T-helper 1 cell (primary cell): Measurements from ENCODE around the gene PJVK.

Experiments used
- DNase-seq, 5 donors: peaks; one replicate each; pipeline ENCODE4 v3.0.0-alpha.2; 2012 to 2020

PJVK gene

DNA sequence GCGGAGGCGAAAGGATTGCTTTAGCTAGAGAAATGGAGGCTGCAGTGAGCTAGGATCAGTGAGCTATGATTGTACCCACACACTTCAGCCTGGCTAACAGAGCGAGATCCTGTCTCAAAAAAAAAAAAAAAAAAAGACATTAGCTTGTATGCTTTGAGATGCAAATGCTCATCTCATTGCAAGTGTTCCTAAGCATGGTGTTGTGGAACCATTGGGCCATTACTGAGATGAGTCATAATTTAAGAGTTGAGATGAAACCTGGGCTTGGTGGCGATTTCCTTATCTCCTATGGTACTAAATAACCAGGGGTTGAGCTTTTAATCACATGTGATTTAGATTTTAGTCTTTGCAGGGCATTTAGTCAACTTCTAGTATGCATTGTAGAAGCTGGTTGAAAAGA is 31.3 kb downstream of the PJVK start:
- DNase-seq: peak in 1 of 5 donors; percentile 41

GRCh38 chr2:178484245-178485041 is 33.3 kb downstream of the PJVK start:
- DNase-seq: no peak

GRCh38 chr2:178485356-178485755 is 34.2 kb downstream of the PJVK start:
- DNase-seq: no peak

DNA sequence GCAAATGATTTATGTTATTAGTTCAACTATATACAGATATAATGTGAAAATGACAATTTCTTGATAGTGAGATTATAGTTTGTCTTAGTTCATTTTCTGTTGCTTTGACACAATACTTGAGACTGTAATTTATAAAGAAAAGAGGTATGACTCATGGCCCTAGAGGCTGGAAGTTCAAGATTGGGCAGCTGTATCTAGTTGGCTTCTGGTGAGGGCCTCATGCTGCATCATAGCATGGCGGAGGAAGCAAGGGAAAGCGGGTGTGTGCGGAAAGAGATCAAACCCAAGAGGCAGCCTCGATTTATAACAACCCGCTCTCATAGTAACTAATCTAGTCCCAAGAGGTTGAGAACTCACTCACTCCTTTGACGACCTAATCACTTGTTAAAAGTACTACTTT is 40.4 kb downstream of the PJVK start:
- DNase-seq: no peak

DNA sequence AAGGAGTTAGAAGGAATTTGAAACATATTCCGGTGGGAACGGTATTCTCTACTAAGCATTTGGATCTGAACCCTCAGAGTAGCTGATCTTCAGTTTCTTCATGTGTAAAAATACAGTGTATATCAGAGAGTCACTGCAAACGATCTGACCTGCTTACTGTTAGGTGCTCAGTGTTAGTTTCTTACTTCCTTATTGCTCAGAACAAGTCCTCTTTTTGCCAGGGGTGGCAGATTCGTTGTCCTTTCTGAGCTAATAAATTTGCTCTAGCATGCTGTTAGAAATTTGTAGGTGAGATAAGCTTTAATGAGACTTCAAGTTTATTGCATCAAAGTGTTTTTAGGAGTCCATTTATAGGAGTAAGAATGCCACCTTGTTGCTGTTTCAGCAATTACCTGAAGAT is 44.9 kb downstream of the PJVK start:
- DNase-seq: no peak

DNA sequence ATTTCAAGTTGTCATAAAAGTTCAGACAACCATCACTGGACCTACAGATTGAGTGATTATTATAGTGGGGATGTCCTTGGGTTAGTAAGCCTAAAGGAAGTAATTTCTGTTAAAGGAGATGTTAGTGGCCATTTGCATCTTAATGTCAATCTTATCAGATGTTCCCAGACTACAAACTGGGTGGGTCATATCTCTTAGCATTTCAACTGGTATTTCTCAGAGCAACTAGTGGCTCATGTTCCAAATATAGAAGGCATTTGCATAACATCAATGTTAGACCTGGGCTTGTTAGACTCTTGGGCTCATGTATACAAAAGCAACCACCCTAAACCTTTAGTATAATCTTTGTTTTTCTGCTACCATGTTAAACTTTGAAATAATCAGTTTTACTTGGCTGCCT is 47.0 kb downstream of the PJVK start:
- no peak for DNase-seq

GRCh38 chr2:178499640-178500039 is 48.5 kb downstream of the PJVK start:
- DNase-seq: no peak

- no peak for DNase-seq
Observed at GRCh38 chr2:178502751-178503150, 51.6 kb downstream of the PJVK start.

DNA sequence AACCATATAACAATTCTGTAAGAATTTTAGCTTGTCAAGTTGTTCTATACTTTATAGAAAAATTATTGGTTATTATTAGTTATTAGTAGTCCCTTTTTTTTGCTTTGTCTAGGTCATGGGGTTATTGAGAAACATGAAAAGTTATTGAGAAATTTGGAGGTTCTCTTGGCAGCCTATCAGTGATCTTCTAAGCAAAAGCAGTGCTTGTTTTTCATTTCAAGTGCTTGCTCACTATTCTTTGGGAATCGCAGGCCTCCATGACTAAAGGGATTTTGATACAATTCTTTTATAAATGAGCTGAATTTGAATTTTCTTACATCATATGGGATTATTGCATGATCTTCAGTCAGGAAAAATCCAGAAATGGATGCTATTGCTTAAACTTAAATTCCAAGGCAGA is 54.9 kb downstream of the PJVK start:
- DNase-seq: no peak

GRCh38 chr2:178506524-178506923 is 55.3 kb downstream of the PJVK start:
- DNase-seq: no peak

- no peak for DNase-seq
Observed at GRCh38 chr2:178506949-178507348, 55.8 kb downstream of the PJVK start.

- no peak for DNase-seq
Observed at GRCh38 chr2:178508646-178509045, 57.5 kb downstream of the PJVK start.

GRCh38 chr2:178510384-178510783 is 59.2 kb downstream of the PJVK start:
- no peak for DNase-seq
